GM23338 (cell line): ENCODE measurements around the gene HLA-DOA. TPM values are rescaled to one million over a fixed set of nuclear protein-coding genes. Genes with fewer than 3 reads are reported as not detected.

Experiments used
- ATAC-seq: fragments of 200-7000 bp; cut with Tn5 transposase; 3 replicates; pipeline ENCODE4 v1.9.1; 2020
- DNase-seq: peaks from one replicate; pipeline ENCODE4 v3.0.0-alpha.2; 2015; ENCODE audit warnings: low spot score
- H2AFZ ChIP-seq: fragments of 200-600 bp; sonication (generic); 2 replicates; pipeline ENCODE4 v1.8.0; 2016; ENCODE audit warnings: antibody characterized with exemption, mild to moderate bottlenecking, moderate library complexity
- H3F3A ChIP-seq: fragments of 200-600 bp; sonication (generic); replicated peaks from 2 replicates; pipeline ENCODE4 v1.8.0; 2017; ENCODE audit warnings: antibody characterized with exemption, mixed run types, low read depth
- H3K27ac ChIP-seq: fragments of 200-600 bp; sonication (generic); 2 replicates; pipeline ENCODE4 v1.6.1; 2016; ENCODE audit warnings: low read depth
- H3K27me3 ChIP-seq: fragments of 200-600 bp; sonication (generic); 2 replicates; pipeline ENCODE4 v1.8.0; 2016; ENCODE audit warnings: mild to moderate bottlenecking, mixed run types, moderate library complexity; ENCODE audit not compliant: insufficient read depth
- H3K36me3 ChIP-seq: fragments of 200-600 bp; sonication (generic); 2 replicates; pipeline ENCODE4 v1.8.0; 2016; ENCODE audit warnings: mild to moderate bottlenecking; ENCODE audit not compliant: insufficient read depth
- H3K4me1 ChIP-seq: fragments of 200-600 bp; sonication (generic); 2 replicates; pipeline ENCODE4 v1.8.0; 2016; ENCODE audit warnings: mild to moderate bottlenecking, moderate library complexity; ENCODE audit not compliant: insufficient read depth
- H3K4me2 ChIP-seq: fragments of 200-600 bp; sonication (generic); 2 replicates; pipeline ENCODE4 v1.7.1; 2017; ENCODE audit warnings: mixed run types
- H3K4me3 ChIP-seq: fragments of 200-600 bp; sonication (generic); 2 replicates; pipeline ENCODE4 v1.6.1; 2016; ENCODE audit warnings: mixed run types
- H3K79me2 ChIP-seq: fragments of 200-600 bp; sonication (generic); replicated peaks from 2 replicates; pipeline ENCODE4 v1.8.0; 2017; ENCODE audit warnings: mild to moderate bottlenecking; ENCODE audit not compliant: insufficient read depth
- H3K9me2 ChIP-seq: fragments of 200-600 bp; sonication (generic); 2 replicates; pipeline ENCODE4 v1.8.0; 2017; ENCODE audit not compliant: insufficient read depth
- H4K20me1 ChIP-seq: fragments of 200-600 bp; sonication (generic); replicated peaks from 2 replicates; pipeline ENCODE4 v1.8.0; 2017; ENCODE audit warnings: mild to moderate bottlenecking; ENCODE audit not compliant: insufficient read depth
- H3K27ac Mint-ChIP-seq: 2 replicates; pipeline ENCODE4 v1.8.0; 2020; ENCODE audit warnings: inconsistent platforms, mild to moderate bottlenecking, moderate library complexity, mixed read lengths
- H3K27me3 Mint-ChIP-seq: 3 replicates; pipeline ENCODE4 v1.8.0; 2022; ENCODE audit warnings: low read depth, mild to moderate bottlenecking, moderate library complexity, mixed read lengths, inconsistent platforms; ENCODE audit not compliant: insufficient read depth, poor library complexity
- H3K36me3 Mint-ChIP-seq: 3 replicates; pipeline ENCODE4 v1.8.0; 2021; ENCODE audit warnings: low read depth, mild to moderate bottlenecking, inconsistent platforms, moderate library complexity, mixed read lengths
- H3K4me1 Mint-ChIP-seq: 3 replicates; pipeline ENCODE4 v1.8.0; 2020; ENCODE audit warnings: mild to moderate bottlenecking, inconsistent platforms, mixed read lengths
- H3K4me3 Mint-ChIP-seq: 3 replicates; pipeline ENCODE4 v1.8.0; 2021; ENCODE audit warnings: moderate library complexity, mild to moderate bottlenecking, inconsistent platforms, mixed read lengths
- H3K9me3 Mint-ChIP-seq: 3 replicates; pipeline ENCODE4 v1.8.0; 2020; ENCODE audit warnings: moderate library complexity, mild to moderate bottlenecking, inconsistent platforms, mixed read lengths
- CREB1 ChIP-seq: fragments of 250-450 bp; sonication (Bioruptor Pico); IDR thresholded peaks from 2 replicates; pipeline ENCODE4 v1.5.0; 2020; ENCODE audit warnings: low read depth, mild to moderate bottlenecking, moderate library complexity
- EZH2 ChIP-seq: fragments of 200-600 bp; sonication (generic); IDR thresholded peaks from one replicate; pipeline ENCODE4 v1.8.0; 2017; ENCODE audit warnings: antibody characterized with exemption, mild to moderate bottlenecking, low read depth; ENCODE audit not compliant: unreplicated experiment
- EZH2phosphoT487 ChIP-seq: fragments of 200-600 bp; sonication (generic); IDR thresholded peaks from one replicate; pipeline ENCODE4 v1.8.1; 2018; ENCODE audit warnings: antibody characterized with exemption; ENCODE audit not compliant: unreplicated experiment
- POLR2AphosphoS5 ChIP-seq: IDR thresholded peaks from 2 replicates; pipeline ENCODE4 v1.6.1; 2016; ENCODE audit warnings: antibody characterized with exemption, low read depth
- STAT1 ChIP-seq: IDR thresholded peaks from one replicate; pipeline ENCODE4 v1.6.1; 2016; ENCODE audit warnings: antibody characterized with exemption; ENCODE audit not compliant: unreplicated experiment
- ZNF331 ChIP-seq: fragments of 250-450 bp; sonication (Bioruptor Pico); IDR thresholded peaks from 2 replicates; pipeline ENCODE4 v1.5.0; 2020; ENCODE audit warnings: low read depth, mild to moderate bottlenecking, moderate library complexity
- polyA plus RNA-seq: library from polyadenylated mRNA; unstranded; fragments of >200 nt; fragmentation: Nextera tagmentation; extraction: Ambion mirVana; gene quantifications from 2 replicates; pipeline ENCODE4 v1.2.1, GENCODE V29; 2016
- total RNA-seq: library from RNA; depleted of rRNA; stranded (reverse); fragments of >200 nt; shearing (Covaris generic); gene quantifications from 2 replicates; pipeline ENCODE4 v1.2.3, GENCODE V29; 2014
- TF ChIP-seq, protein P1 (sequence below), 2 experiments: fragments of 200-600 bp in 1 of 2; sonication (generic) in 1 of 2; conservative IDR thresholded peaks; 2 replicates each; pipeline versions ENCODE4 v1.5.1 to v1.6.1; 2016 to 2017; ENCODE audit warnings: antibody characterized with exemption in 2 of 2, low read depth in 2 of 2, mild to moderate bottlenecking in 2 of 2, moderate library complexity in 1 of 2
- TF ChIP-seq, protein P2 (sequence below): IDR thresholded peaks from one replicate; pipeline ENCODE4 v1.6.1; 2018; ENCODE audit warnings: antibody characterized with exemption; ENCODE audit not compliant: unreplicated experiment

HLA-DOA gene
- total and polyA plus RNA-seq, 2 experiments from 2014 or later = 4.8 to 30.5 TPM

DNA sequence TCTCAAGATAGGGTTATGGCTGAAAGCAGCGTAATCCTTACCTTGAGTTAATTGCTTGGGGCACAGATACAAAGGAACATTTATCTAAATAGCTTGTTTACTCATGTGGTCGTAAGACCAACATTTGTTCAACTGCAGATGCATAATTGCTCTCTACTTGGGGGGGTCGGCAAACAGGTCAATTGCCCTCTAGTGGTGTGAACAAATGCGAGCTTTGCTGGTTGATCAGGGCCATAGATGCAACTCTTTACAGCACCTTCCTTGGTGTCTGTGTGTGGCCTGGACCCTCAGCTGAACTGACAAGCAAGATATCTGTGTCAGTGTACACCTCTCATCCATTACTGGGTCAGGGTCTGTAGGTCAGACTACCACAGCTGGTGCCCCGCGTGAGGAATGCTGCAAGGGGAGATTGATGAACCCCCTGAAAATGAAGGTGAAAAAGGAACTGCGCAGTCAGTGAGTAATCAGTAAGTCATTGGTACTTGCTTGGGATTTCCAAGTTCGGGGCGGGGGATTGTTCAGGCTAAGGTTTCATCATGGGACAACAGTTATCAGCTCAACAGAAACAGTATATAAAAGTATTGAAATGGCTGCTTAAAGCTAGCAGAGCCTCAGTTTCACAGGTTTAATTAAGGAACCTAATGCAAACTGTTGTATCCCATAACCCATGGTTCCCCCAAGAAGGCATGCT is 40.1 kb upstream of the HLA-DOA start:
- DNase-seq = peak; percentile 44
- Histone ChIP-seq H3K36me3 (no peaks in the 10 kb centered on the region), H3K4me1 (peaks cover 15% of the 10 kb centered on the region), H3K79me2 (no peaks in the 10 kb centered on the region), H3K27me3 (no peaks in the 10 kb centered on the region), H2AFZ (0 out of 2 replicates have a peak overlapping the region, but pooled peaks have one; percentile 31), H3K9me2 (no peaks in the 10 kb centered on the region), H3K27ac (no peak overlapping the region), H3K4me3 (no peak overlapping the region), H4K20me1 (no peaks in the 10 kb centered on the region), H3K4me2 (no peak overlapping the region), H3F3A (no peaks in the 10 kb centered on the region; the same call in 1 of the 2 replicates)
- ATAC-seq = peak; percentile 74
- Mint-ChIP-seq H3K27me3 (peaks cover 10% of the 10 kb centered on the region), H3K36me3 (peaks cover 11% of the 10 kb centered on the region; the same call in 2 of the 3 replicates), H3K9me3 (peaks cover 14% of the 10 kb centered on the region), H3K27ac (no peak overlapping the region), H3K4me1 (peaks cover 44% of the 10 kb centered on the region), H3K4me3 (no peak overlapping the region)
- TF ChIP-seq EZH2 = no peak
- TF ChIP-seq, protein P1, sequence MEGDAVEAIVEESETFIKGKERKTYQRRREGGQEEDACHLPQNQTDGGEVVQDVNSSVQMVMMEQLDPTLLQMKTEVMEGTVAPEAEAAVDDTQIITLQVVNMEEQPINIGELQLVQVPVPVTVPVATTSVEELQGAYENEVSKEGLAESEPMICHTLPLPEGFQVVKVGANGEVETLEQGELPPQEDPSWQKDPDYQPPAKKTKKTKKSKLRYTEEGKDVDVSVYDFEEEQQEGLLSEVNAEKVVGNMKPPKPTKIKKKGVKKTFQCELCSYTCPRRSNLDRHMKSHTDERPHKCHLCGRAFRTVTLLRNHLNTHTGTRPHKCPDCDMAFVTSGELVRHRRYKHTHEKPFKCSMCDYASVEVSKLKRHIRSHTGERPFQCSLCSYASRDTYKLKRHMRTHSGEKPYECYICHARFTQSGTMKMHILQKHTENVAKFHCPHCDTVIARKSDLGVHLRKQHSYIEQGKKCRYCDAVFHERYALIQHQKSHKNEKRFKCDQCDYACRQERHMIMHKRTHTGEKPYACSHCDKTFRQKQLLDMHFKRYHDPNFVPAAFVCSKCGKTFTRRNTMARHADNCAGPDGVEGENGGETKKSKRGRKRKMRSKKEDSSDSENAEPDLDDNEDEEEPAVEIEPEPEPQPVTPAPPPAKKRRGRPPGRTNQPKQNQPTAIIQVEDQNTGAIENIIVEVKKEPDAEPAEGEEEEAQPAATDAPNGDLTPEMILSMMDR (conservative IDR thresholded peaks at IDR 0.05; ENCODE audit: low read depth in 2 of 2) = peak; percentile 60 to 65

DNA sequence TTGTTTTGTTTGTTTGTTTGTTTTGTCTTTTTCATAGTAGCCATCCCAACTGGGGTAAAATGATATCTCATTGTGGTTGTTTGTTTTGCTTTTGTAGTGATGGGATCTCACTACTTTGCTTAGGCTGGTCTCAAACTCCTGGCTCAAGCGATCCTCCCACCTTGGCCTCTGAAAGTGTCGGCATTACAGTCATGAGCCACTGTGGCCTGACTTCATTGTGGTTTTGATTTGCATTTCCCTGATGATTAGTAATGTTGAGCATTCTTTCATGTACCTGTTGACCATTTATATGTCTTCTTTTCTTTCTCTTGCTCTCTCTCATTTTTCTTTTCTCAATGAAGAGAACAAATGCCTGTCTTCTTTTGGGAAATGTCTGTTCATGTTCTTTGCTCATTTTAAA is 30.8 kb upstream of the HLA-DOA start:
- Mint-ChIP-seq H3K4me1 (no peaks in the 10 kb centered on the region), H3K4me3 (no peak overlapping the region), H3K27ac (no peak overlapping the region), H3K27me3 (no peaks in the 10 kb centered on the region), H3K9me3 (no peaks in the 10 kb centered on the region; the same call in 1 of the 3 replicates), H3K36me3 (no peaks in the 10 kb centered on the region)
- Histone ChIP-seq H3K79me2 (no peaks in the 10 kb centered on the region), H3K27ac (no peak overlapping the region), H3K9me2 (no peaks in the 10 kb centered on the region), H3K4me1 (no peaks in the 10 kb centered on the region), H3K4me2 (no peak overlapping the region), H3F3A (no peaks in the 10 kb centered on the region), H3K4me3 (no peak overlapping the region), H4K20me1 (no peaks in the 10 kb centered on the region), H2AFZ (no peak overlapping the region), H3K27me3 (no peaks in the 10 kb centered on the region), H3K36me3 (no peaks in the 10 kb centered on the region)
- ATAC-seq (no peak), DNase-seq (no peak)
- no peak for TF ChIP-seq STAT1
- TF ChIP-seq EZH2 = no peak
- TF ChIP-seq, protein P2, sequence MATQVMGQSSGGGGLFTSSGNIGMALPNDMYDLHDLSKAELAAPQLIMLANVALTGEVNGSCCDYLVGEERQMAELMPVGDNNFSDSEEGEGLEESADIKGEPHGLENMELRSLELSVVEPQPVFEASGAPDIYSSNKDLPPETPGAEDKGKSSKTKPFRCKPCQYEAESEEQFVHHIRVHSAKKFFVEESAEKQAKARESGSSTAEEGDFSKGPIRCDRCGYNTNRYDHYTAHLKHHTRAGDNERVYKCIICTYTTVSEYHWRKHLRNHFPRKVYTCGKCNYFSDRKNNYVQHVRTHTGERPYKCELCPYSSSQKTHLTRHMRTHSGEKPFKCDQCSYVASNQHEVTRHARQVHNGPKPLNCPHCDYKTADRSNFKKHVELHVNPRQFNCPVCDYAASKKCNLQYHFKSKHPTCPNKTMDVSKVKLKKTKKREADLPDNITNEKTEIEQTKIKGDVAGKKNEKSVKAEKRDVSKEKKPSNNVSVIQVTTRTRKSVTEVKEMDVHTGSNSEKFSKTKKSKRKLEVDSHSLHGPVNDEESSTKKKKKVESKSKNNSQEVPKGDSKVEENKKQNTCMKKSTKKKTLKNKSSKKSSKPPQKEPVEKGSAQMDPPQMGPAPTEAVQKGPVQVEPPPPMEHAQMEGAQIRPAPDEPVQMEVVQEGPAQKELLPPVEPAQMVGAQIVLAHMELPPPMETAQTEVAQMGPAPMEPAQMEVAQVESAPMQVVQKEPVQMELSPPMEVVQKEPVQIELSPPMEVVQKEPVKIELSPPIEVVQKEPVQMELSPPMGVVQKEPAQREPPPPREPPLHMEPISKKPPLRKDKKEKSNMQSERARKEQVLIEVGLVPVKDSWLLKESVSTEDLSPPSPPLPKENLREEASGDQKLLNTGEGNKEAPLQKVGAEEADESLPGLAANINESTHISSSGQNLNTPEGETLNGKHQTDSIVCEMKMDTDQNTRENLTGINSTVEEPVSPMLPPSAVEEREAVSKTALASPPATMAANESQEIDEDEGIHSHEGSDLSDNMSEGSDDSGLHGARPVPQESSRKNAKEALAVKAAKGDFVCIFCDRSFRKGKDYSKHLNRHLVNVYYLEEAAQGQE = no peak
- TF ChIP-seq, protein P1 (conservative IDR thresholded peaks at IDR 0.05; ENCODE audit: low read depth in 2 of 2) = no peak
- no peak for TF ChIP-seq ZNF331
- TF ChIP-seq EZH2phosphoT487 = no peak
- no peak for TF ChIP-seq CREB1 (CRISPR knock-in tag)
- TF ChIP-seq POLR2AphosphoS5 = no peak
